HEK293 (cell line): ENCODE measurements around the gene RABGEF1.

ENCODE experiments used
- CTCF ChIP-seq: fragments of 450-650 bp; formaldehyde crosslinking; IDR thresholded peaks from 2 replicates; pipeline ENCODE4 v1.5.1; 2016; ENCODE audit warnings: missing biosample characterization, missing genetic modification characterization
- FEZF1 ChIP-seq: fragments of 450-650 bp; formaldehyde crosslinking; IDR thresholded peaks from 2 replicates; pipeline ENCODE4 v1.5.1; 2016; ENCODE audit warnings: missing biosample characterization, missing genetic modification characterization
- GLI4 ChIP-seq: fragments of 450-650 bp; formaldehyde crosslinking; IDR thresholded peaks from 2 replicates; pipeline ENCODE4 v1.5.1; 2016; ENCODE audit warnings: missing biosample characterization, missing genetic modification characterization
- OVOL3 ChIP-seq: fragments of 450-650 bp; formaldehyde crosslinking; IDR thresholded peaks from 2 replicates; pipeline ENCODE4 v1.5.1; 2016; ENCODE audit warnings: missing biosample characterization, missing genetic modification characterization
- REST ChIP-seq: fragments of 450-650 bp; formaldehyde crosslinking; IDR thresholded peaks from 2 replicates; pipeline ENCODE4 v1.5.1; 2016; ENCODE audit warnings: missing biosample characterization, missing genetic modification characterization
- TCF7L2 ChIP-seq: IDR thresholded peaks from 2 replicates; pipeline ENCODE4 v1.6.1; 2011; ENCODE audit warnings: low read depth, mild to moderate bottlenecking, inconsistent platforms, low read length, moderate library complexity, borderline replicate concordance
- ZBTB11 ChIP-seq: fragments of 450-650 bp; formaldehyde crosslinking; conservative IDR thresholded peaks from 2 replicates; pipeline ENCODE4 v1.5.1; 2016; ENCODE audit warnings: low read depth, missing biosample characterization, missing genetic modification characterization
- ZBTB49 ChIP-seq: fragments of 450-650 bp; formaldehyde crosslinking; IDR thresholded peaks from 2 replicates; pipeline ENCODE4 v1.5.1; 2016; ENCODE audit warnings: missing biosample characterization, missing genetic modification characterization, low read depth
- ZNF175 ChIP-seq: fragments of 450-650 bp; formaldehyde crosslinking; IDR thresholded peaks from 2 replicates; pipeline ENCODE4 v1.5.1; 2016; ENCODE audit warnings: missing biosample characterization, missing genetic modification characterization
- ZNF433 ChIP-seq: fragments of 450-650 bp; formaldehyde crosslinking; IDR thresholded peaks from 2 replicates; pipeline ENCODE4 v1.5.1; 2016; ENCODE audit warnings: missing biosample characterization, missing genetic modification characterization, low read depth
- ZNF558 ChIP-seq: fragments of 450-650 bp; formaldehyde crosslinking; IDR thresholded peaks from 2 replicates; pipeline ENCODE4 v1.5.1; 2016; ENCODE audit warnings: missing biosample characterization, missing genetic modification characterization
- ZNF658 ChIP-seq: fragments of 450-650 bp; formaldehyde crosslinking; IDR thresholded peaks from 2 replicates; pipeline ENCODE4; 2016; ENCODE audit warnings: missing biosample characterization, missing genetic modification characterization
- TF ChIP-seq, protein P1 (sequence below): fragments of 450-650 bp; formaldehyde crosslinking; IDR thresholded peaks from 2 replicates; pipeline ENCODE4 v1.5.1; 2017; ENCODE audit warnings: missing biosample characterization, missing genetic modification characterization

- TF ChIP-seq ZNF175 (tag by site-specific recombination), result no peak
- no peak for TF ChIP-seq ZNF433 (tag by site-specific recombination)
- no peak for TF ChIP-seq CTCF (tag by site-specific recombination)
- TF ChIP-seq, protein P1, sequence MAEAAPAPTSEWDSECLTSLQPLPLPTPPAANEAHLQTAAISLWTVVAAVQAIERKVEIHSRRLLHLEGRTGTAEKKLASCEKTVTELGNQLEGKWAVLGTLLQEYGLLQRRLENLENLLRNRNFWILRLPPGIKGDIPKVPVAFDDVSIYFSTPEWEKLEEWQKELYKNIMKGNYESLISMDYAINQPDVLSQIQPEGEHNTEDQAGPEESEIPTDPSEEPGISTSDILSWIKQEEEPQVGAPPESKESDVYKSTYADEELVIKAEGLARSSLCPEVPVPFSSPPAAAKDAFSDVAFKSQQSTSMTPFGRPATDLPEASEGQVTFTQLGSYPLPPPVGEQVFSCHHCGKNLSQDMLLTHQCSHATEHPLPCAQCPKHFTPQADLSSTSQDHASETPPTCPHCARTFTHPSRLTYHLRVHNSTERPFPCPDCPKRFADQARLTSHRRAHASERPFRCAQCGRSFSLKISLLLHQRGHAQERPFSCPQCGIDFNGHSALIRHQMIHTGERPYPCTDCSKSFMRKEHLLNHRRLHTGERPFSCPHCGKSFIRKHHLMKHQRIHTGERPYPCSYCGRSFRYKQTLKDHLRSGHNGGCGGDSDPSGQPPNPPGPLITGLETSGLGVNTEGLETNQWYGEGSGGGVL (tag by site-specific recombination), result no peak
- no peak for TF ChIP-seq TCF7L2
- no peak for TF ChIP-seq GLI4 (tag by site-specific recombination)
- TF ChIP-seq REST, result no peak
- no peak for TF ChIP-seq ZNF658 (tag by site-specific recombination)
- TF ChIP-seq ZNF558 (tag by site-specific recombination), result no peak
- no peak for TF ChIP-seq OVOL3
- no peak for TF ChIP-seq FEZF1 (tag by site-specific recombination)
- no peak for TF ChIP-seq ZBTB49 (tag by site-specific recombination)
- no peak for TF ChIP-seq ZBTB11 (tag by site-specific recombination)
These were observed 11.3 kb upstream of the RABGEF1 start for GRCh38 chr7:66729274-66729673.
